HTERT RPE-1 (cell line): ENCODE data around the gene PLCL1.

Experiments
- in situ Hi-C: fragments of 300-500 bp; cut with MboI; formaldehyde crosslinking; loops from 4 replicates; pipeline ENCODE4 v1.14.3; 2020; ENCODE audit warnings: low sequenced_read_pairs

Gene PLCL1

DNA sequence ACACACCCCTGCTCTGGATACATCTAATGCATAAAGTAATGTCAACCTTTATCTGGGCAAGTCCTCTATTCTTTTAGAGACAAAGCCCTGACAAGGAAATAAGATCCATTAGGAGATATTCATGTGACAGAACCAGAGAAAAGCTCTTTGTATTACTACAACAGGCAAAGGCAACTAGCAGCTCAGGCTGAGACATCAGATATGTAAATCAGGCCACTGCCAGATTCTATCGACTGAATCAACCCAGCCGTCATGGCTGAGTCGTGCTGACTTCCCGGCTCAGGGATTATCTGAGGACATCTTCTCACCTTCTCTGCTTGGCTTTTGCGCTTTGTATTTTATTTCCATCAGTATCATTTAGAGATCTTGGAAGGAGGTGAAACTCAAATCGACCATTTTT is 294.5 kb downstream of the PLCL1 start:
- in situ Hi-C loops: no loop called here

DNA sequence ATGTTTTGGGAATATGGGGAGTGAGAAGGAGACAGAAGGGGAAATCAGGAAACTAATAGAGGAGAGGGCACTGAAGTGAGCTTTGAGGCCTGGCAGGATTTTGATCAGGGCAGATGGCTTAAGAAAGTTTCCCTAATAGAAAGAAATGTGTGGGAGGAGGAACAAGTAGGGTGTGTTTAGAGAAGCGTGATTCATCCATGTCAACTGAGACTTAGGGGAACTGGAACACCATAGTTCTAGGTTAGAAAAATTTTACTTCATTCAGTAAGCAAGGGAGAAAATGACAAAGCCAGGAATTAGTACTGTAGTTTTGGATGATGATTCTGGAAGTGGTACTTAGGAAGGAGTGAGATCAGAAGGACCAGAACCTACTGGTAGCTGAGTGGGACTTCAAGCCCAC is 296.0 kb downstream of the PLCL1 start:
- in situ Hi-C loops: no loop called here

DNA sequence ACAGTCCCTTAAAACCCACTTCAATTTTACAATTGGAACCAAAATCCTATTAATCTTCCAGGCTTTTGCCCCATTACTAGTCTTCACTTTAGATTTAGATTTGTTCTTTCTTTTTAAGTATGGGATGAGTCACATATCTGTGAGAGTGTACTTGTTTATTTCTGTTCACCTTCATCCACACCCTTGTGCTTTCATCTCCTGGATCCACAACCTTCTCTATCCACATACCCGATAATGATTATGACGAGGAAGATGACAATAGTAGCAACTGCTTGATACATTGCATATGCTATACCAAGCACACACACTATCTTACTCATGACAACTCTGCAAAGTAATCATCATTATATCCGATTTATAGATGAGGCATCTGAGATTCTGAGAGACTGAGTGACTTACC is 297.3 kb downstream of the PLCL1 start:
- in situ Hi-C loops: no loop called here

DNA sequence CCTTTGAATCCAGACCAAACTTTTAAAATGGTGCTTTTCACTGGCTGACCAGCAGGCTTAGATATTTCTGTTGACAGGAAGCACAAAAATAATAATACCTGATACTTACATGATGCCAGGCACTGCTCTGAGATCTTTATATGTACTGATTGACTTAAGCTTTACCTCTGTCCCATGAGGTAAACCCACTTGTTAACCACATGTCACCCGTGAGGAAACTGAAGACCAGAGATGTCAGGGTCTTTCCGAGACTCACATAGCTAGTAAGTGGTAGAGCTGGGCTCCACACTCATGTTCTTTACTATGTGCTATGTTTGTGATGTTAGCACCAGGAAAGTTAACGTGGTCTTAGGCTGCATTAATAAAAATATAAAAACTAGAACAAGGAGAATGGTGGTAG is 297.7 kb downstream of the PLCL1 start:
- in situ Hi-C loops: no loop called here

DNA sequence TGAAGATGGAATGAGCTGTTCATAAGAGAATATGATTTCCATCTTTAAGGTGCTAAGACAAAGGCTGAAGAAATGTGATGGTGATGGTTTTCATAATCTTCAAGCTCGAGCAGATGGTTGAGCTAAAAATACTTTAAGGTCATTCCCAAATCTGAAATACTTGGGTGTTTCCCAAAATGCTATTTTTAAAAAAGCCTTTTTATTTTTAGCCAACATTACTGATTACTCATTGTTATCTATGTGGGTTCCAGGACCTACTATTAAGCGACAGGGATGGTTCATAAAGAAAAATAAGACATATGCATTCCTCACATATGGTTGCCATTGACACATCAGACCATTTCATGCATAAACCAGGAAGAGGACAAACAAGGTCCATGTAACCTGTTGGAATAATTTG is 298.5 kb downstream of the PLCL1 start:
- in situ Hi-C loops: no loop called here

DNA sequence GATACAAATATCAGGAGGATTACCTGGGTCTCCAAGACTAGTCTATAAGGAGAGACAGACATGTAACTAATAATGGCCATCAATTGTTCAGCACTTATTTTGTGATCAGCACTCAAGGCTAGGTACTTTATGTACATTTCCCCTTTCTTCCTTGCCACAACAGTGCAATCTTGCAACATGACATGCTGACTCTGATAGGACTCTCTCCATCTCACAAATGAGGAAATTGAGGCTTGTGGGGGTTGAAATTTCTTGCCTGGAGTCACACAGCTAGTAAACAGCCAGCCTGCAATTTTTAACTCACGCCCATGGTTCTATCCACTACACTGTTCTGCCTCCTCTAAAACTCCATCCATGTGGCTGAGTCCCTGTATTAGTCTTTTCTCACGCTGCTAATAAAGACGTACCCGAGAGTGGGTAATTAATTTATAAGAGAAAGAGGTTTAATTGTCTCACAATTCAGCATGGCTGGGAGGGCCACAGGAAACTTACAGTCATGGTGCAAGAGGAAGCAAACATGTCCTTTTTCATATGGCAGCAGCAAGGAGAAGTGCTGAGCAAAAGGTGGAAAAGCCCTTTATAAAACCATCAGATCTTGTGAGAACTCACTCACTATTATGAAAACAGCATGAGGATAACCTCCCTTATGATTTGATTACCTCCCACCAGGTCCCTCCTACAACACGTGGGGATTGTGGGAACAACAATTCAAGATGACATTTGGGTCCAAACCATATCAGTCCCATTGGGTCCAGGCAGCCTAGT is 302.4 kb downstream of the PLCL1 start:
- in situ Hi-C loops: no loop called here

DNA sequence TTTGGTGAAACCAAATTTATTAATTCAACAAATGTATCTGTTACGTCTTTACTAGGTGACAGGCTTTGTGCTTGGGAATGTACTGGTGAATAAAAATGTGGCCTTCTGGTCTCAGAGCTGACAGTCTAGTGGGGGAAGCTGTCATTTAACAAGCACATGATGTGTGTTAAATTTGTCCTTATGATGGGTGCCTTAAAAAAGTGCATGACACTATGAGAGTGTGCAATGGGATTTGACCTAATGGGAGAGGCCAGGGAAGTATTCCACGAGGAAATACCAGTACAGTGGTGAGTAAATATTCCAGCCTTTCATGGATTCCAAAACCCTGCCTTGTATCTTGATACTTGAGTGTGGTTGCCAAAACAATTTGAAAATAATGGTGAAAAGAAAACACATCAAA is 308.9 kb downstream of the PLCL1 start:
- in situ Hi-C loops: no loop called here

- in situ Hi-C loops: no loop called here
These were observed 309.7 kb downstream of the PLCL1 start for GRCh38 chr2:198114064-198114463.

DNA sequence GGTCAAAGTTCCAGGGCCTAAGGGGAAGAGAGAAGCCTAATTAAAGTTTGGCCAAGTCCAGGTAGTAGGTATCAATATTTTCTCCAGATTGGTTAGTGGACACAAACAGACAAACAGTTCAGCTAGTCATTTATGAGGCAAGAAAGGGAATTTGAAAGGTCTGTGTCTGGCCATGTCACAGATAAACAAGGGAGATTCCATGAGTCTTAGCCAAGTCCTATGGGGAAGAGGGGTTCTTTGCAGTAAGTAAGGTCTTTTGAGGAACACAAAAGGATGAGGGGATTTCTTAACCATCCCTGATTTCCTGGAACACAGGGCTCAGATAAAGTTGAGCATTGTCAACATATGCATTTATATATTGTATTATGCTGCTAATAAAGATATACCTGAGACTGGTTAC is 310.8 kb downstream of the PLCL1 start:
- in situ Hi-C loops: no loop called here

DNA sequence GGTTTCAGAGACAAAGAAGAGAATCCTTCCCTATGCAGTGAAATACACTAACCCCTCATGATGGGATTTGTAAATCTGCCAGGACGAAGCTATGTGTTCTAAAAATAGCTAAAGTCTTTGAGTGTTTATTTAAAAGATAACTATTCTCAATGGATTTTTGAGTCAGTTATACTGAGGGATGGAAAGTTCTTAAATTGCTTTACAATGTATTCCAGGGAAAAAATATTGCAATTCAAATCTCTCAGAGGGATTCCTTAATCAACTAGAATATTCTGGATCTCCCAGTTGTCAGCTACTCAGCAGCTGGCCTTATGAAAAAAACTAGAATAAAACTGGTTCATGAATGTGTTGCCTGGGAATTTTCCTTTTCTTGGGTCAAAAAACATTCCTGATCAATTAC is 312.4 kb downstream of the PLCL1 start:
- in situ Hi-C loops: no loop called here

- in situ Hi-C loops: no loop called here
These were observed 313.1 kb downstream of the PLCL1 start for GRCh38 chr2:198117406-198118041.

- in situ Hi-C loops: no loop called here
These were observed 323.2 kb downstream of the PLCL1 start for GRCh38 chr2:198127627-198128026.

GRCh38 chr2:198129609-198130008 is 325.2 kb downstream of the PLCL1 start:
- in situ Hi-C loops: no loop called here

DNA sequence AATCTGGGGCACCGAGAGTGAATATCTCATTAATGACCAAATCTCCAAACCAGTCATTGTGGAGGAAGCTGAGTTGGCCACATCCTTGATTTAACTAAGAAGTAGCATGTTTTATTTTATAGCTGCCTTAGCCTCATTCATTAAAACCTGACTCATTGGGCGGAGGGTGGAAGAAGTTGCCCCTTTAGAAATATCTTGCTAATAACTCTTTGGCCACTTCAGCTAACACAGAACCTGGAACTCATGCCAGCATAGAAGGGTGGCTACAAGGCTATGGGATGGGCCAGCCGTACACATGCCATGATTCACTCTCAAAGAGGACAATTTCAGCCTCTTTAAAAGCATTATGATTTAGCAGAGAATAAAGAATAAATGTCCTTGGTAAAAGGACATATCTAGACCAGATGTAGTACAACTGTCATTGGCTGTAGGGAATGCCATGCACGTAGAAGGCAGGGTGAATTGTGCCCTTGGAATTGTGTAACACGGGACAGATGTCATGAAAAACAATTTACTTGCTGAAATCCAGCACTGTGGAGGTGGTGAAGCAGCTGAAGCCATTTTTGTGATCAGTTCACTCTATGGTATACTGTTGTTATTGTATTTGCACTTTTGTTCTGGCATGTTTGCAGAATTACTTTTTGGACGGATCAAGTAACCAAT is 330.0 kb downstream of the PLCL1 start:
- in situ Hi-C loops: no loop called here

DNA sequence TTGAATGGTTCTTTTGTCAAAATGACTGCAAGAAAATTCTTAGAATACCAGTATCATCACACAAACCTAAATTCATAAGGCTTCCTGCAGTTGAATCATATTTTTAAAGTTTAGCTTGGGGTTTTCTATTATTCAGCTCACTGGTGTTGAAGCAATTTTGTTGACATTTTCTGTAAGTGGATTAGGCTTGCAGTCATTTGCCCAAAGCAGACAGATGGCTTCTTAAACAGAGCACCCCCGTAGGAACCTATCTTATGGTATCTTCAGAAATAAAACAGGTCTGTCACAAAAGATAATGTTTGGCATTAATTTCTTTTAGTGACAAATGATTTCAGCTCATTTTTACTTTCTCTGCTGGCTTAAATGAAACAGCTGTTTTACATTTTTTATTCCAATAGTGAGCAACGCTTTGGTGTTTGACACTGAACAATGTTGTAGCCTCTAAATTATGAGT is 331.1 kb downstream of the PLCL1 start:
- in situ Hi-C loops: no loop called here

DNA sequence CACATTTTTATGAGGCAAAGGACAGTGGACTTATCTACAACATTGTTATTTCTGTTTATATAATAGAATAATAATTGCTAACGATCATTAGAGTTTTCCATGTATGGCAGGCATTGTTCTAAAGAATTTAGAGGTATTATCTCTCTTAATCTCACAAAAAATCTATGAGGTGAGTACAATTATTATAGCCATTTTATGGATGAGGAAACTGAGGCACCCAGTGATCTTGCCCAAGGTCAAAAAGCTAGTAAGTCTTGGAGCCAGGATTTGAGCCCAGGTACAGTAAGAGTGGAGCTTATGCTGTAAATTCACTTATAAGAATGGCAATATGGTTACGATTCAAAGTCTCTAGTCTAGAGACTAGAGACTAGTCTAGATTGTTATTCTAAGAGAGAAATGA is 331.7 kb downstream of the PLCL1 start:
- in situ Hi-C loops: no loop called here

DNA sequence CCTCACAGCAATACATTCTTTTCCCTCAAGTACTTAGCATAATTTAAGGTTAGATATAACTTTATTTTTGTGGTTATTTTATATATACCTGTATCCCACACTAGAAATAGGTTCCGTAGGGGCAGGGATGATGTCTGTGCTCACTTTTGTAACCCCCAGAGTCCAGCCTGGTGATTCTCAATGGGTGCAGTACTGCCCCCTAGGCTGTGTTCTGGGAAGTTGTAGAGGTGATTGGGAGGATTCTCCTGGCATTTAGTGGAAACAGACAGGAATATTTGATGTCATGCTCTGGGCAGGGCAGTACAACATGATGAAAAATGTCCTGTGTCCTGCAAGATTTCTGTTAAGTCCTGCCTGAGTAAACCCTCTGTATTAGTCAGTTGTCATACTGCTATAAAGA is 333.3 kb downstream of the PLCL1 start:
- in situ Hi-C loops: no loop called here

- in situ Hi-C loops: no loop called here
These were observed 337.3 kb downstream of the PLCL1 start for GRCh38 chr2:198141726-198142125.

DNA sequence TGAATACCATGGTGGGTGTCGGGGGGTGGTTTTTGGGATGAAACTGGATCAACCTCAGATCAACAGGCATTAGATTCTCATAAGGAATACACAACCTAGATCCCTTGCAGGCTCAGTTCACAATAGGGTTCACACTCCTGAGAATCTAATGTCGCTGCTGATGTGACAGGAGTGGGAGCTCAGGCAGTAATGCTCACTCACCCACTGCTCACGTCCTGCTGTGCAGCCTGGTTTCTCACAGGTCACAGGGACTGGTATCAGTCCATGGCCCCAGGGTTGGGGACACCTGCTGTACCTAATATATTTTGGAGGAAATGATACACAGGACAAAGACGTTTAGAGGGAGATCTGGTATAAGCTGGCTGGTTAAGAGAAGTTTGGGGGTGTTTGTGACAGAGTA is 338.8 kb downstream of the PLCL1 start:
- in situ Hi-C loops: no loop called here

GRCh38 chr2:198143793-198144192 is 339.4 kb downstream of the PLCL1 start:
- in situ Hi-C loops: no loop called here

- in situ Hi-C loops: no loop called here
These were observed 340.3 kb downstream of the PLCL1 start for GRCh38 chr2:198144660-198145059.

GRCh38 chr2:198146346-198146940 is 342.1 kb downstream of the PLCL1 start:
- in situ Hi-C loops: no loop called here
